HepG2 (cell line): Measurements from ENCODE around the gene ZMIZ1. TPM values are rescaled to one million over a fixed set of nuclear protein-coding genes. Genes with fewer than 3 reads are reported as not detected.

Experiments
- ATAC-seq: fragments of 200-7000 bp; cut with Tn5 transposase; 3 replicates; pipeline ENCODE4 v1.9.1; 2020; ENCODE audit warnings: mild to moderate bottlenecking, moderate library complexity
- BruUV-seq: library from RNA; stranded (reverse); fragments of 400-500 nt; replicated peaks from 2 replicates; lab custom pipeline; 2021; lab: Mats Ljungman, UMichigan
- CTCF ChIA-PET: fragments of 300-600 bp; formaldehyde crosslinking; extraction: SDS; loops from one replicate; lab custom pipeline; 2021; ENCODE audit warnings: low total read pairs, inconsistent platforms, low intra/inter-chr PET ratio; lab: Yijun Ruan, JAX
- POLR2A ChIA-PET: fragments of 350-600 bp; sonication (Branson Sonifier 250); formaldehyde crosslinking; loops from one replicate; lab custom pipeline; 2020; ENCODE audit warnings: antibody characterized with exemption, inconsistent platforms; lab: Yijun Ruan, JAX
- DNase-seq: peaks from one replicate; pipeline ENCODE4 v3.0.0-alpha.2; 2015; ENCODE audit warnings: low spot score
- FAIRE-seq: peaks from 3 replicates; lab custom pipeline; 2011; peaks lifted over from hg19 to GRCh38; lab: Jason Lieb, UNC
- H2AFZ ChIP-seq: one replicate; pipeline ENCODE4 v1.6.1; 2011; ENCODE audit warnings: low read length, inconsistent platforms
- H3K27ac ChIP-seq: fragments of 300-600 bp; 3 replicates; pipeline ENCODE4 v1.8.0; 2011; ENCODE audit warnings: mixed run types, mild to moderate bottlenecking, mixed read lengths, low read length, inconsistent platforms; ENCODE audit not compliant: insufficient read depth; ENCODE audit errors: extremely low read length
- H3K27me3 ChIP-seq, 2 experiments: fragments of 200-600 bp in 1 of 2; 2 replicates in 1 of 2; 3 replicates in 1 of 2; pipeline versions ENCODE4 v1.6.0 to v1.8.0; 2011; ENCODE audit warnings: low read length in 2 of 2, mild to moderate bottlenecking in 2 of 2, moderate library complexity in 2 of 2, inconsistent platforms in 1 of 2; ENCODE audit not compliant: insufficient read depth in 2 of 2, control insufficient read depth in 1 of 2
- H3K36me3 ChIP-seq, 2 experiments: fragments of 200-600 bp in 1 of 2; replicated peaks in 1 of 2; 2 replicates in 1 of 2; 3 replicates in 1 of 2; pipeline versions ENCODE4 v1.5.1 to v1.8.0; 2011; ENCODE audit warnings: low read length in 2 of 2, inconsistent platforms in 1 of 2; ENCODE audit not compliant: insufficient read depth in 2 of 2, control insufficient read depth in 1 of 2
- H3K4me1 ChIP-seq: 2 replicates; pipeline ENCODE4 v1.5.1; 2012; ENCODE audit warnings: low read length, inconsistent platforms; ENCODE audit not compliant: insufficient read depth
- H3K4me2 ChIP-seq: 2 replicates; pipeline ENCODE4 v1.6.0; 2011; ENCODE audit warnings: low read depth, low read length, inconsistent platforms
- H3K4me3 ChIP-seq, 3 experiments: fragments of 200-600 bp in 1 of 3; sonication (generic), shearing (Covaris generic) in 1 of 3; replicated peaks in 1 of 3; 2 replicates each; pipeline ENCODE4 v1.5.1; 2011 to 2016; ENCODE audit warnings: low read length in 3 of 3, inconsistent platforms in 2 of 3, low read depth in 2 of 3, mild to moderate bottlenecking in 2 of 3, control low read depth in 1 of 3, mixed read lengths in 1 of 3; ENCODE audit not compliant: insufficient read depth in 1 of 3
- H3K79me2 ChIP-seq: one replicate; pipeline ENCODE4 v1.6.1; 2011; ENCODE audit warnings: low read length, inconsistent platforms; ENCODE audit not compliant: insufficient read depth
- H3K9ac ChIP-seq: 2 replicates; pipeline ENCODE4 v1.6.0; 2011; ENCODE audit warnings: mild to moderate bottlenecking, low read depth, low read length, inconsistent platforms; ENCODE audit not compliant: insufficient read depth
- H3K9me3 ChIP-seq: 2 replicates; pipeline ENCODE4 v1.5.1; 2012; ENCODE audit warnings: mild to moderate bottlenecking, low read length
- H4K20me1 ChIP-seq: 2 replicates; pipeline ENCODE4 v1.6.0; 2011; ENCODE audit warnings: inconsistent platforms, mild to moderate bottlenecking, low read length, moderate library complexity; ENCODE audit not compliant: insufficient read depth
- HMG20B ChIP-seq: conservative IDR thresholded peaks from 2 replicates; pipeline ENCODE4 v1.6.1; 2016; ENCODE audit warnings: missing genetic modification reagents, missing compliant biosample characterization
- KDM2A ChIP-seq: sonication (generic); formaldehyde crosslinking; IDR thresholded peaks from 2 replicates; pipeline ENCODE4 v1.4.0; 2020; ENCODE audit warnings: low read depth, missing genetic modification reagents, borderline replicate concordance
- MAFK ChIP-seq, 2 experiments: IDR thresholded peaks in 1 of 2; conservative IDR thresholded peaks in 1 of 2; 2 replicates each; pipeline ENCODE4 v1.6.1; 2011; ENCODE audit warnings: improper control_type of control experiment in 2 of 2, low read length in 2 of 2
- RFX3 ChIP-seq: IDR thresholded peaks from 2 replicates; pipeline ENCODE4 v1.6.1; 2016; ENCODE audit warnings: missing biosample characterization, missing genetic modification reagents
- SMC3 ChIP-seq: IDR thresholded peaks from 2 replicates; pipeline ENCODE4 v1.6.1; 2011; ENCODE audit warnings: low read length, improper control_type of control experiment
- ZBTB40 ChIP-seq, 2 experiments: fragments of 450-650 bp in 1 of 2; sonication (generic) in 1 of 2; formaldehyde crosslinking in 1 of 2; IDR thresholded peaks; 2 replicates each; pipeline versions ENCODE4 v1.6.1 to v1.8.0; 2016 to 2022; ENCODE audit warnings: antibody characterized with exemption in 1 of 2, mild to moderate bottlenecking in 1 of 2, missing genetic modification reagents in 1 of 2
- ZBTB49 ChIP-seq: sonication (generic); formaldehyde crosslinking; IDR thresholded peaks from 2 replicates; pipeline ENCODE4 v1.4.0; 2020; ENCODE audit warnings: missing genetic modification reagents, borderline replicate concordance
- ZMYM3 ChIP-seq: sonication (generic); formaldehyde crosslinking; IDR thresholded peaks from 2 replicates; pipeline ENCODE4 v1.5.1; 2020; ENCODE audit warnings: mild to moderate bottlenecking, missing genetic modification reagents
- ZNF432 ChIP-seq: sonication (generic); formaldehyde crosslinking; IDR thresholded peaks from 2 replicates; pipeline ENCODE4 v1.5.0; 2020; ENCODE audit warnings: missing genetic modification reagents, mild to moderate bottlenecking, borderline replicate concordance
- ZNF549 ChIP-seq: sonication (generic); formaldehyde crosslinking; IDR thresholded peaks from 2 replicates; pipeline ENCODE4 v1.5.0; 2020; ENCODE audit warnings: missing genetic modification reagents
- ZNF768 ChIP-seq: sonication (generic); formaldehyde crosslinking; IDR thresholded peaks from 2 replicates; pipeline ENCODE4 v1.4.0; 2020; ENCODE audit warnings: missing genetic modification reagents
- WGBS: methylation state at CpG from one replicate; pipeline ENCODE4 v1.1.6; 2017; ENCODE audit warnings: low lambda C conversion rate; 5-methylcytosine and 5-hydroxymethylcytosine counted together
- in situ Hi-C: cut with HindIII; loops from 2 replicates; pipeline ENCODE4 v1.10.0; 2017; ENCODE audit warnings: low pct_unique_long_range_greater_than_20kb; ENCODE audit not compliant: extremely low pct_ligation_motif_present
- intact Hi-C: fragments of 100-400 bp; cut with micrococcal nuclease; formaldehyde crosslinking; loops from one replicate; pipeline ENCODE4 v1.10.0; 2022; ENCODE audit not compliant: unreplicated experiment
- polyA plus RNA-seq, 8 experiments: library from polyadenylated mRNA; depleted of rRNA in 3 of 8; stranded (reverse) in 7 of 8; unstranded in 1 of 8; fragments of >200 nt; fragmentation: Illumina TruSeq in 4 of 8; extraction: Trizol in 4 of 8; gene quantifications; 2 replicates each; pipeline versions ENCODE4 v1.2.1 to v1.2.3, GENCODE V29; 2011 to 2016; ENCODE audit warnings: low read depth in 4 of 8, missing spikeins in 1 of 8, mixed read lengths in 1 of 8; ENCODE audit not compliant: insufficient read depth in 1 of 8
- total RNA-seq, 5 experiments: library from RNA; depleted of rRNA; stranded (reverse); fragments of >200 nt; fragmentation: Illumina TruSeq; extraction: Trizol; gene quantifications; 2 replicates each; pipeline ENCODE4 v1.2.3, GENCODE V29; 2016; ENCODE audit warnings: low read depth in 1 of 5
- TF ChIP-seq, protein P1 (sequence below): sonication (generic); formaldehyde crosslinking; IDR thresholded peaks from 2 replicates; pipeline ENCODE4 v1.4.0; 2020; ENCODE audit warnings: low read depth, mild to moderate bottlenecking, missing genetic modification reagents

ZMIZ1 gene
- total and polyA plus RNA-seq, 2 of the 13 experiments (the other 11 are each of a cell fraction or from before 2014, with no cell fraction given): 5.3 to 10.2 TPM

GRCh38 chr10:79315602-79315920 lies 246.8 kb downstream of the ZMIZ1 start:
- ChIA-PET CTCF (no interaction called here), POLR2A (interaction anchor here (1.3 kb wide), 1 partner anchor 20 kb away, joined by 3 read pairs; no protein-coding TSS in a partner anchor)
- Histone ChIP-seq H3K27me3 (no peaks in the 10 kb centered on the region; a peak in 1 of 5 replicates), H3K4me2 (no peak overlapping the region), H3K4me3 (no peak overlapping the region), H3K9ac (no peak overlapping the region), H3K4me1 (peaks cover 26% of the 10 kb centered on the region), H3K9me3 (no peaks in the 10 kb centered on the region), H3K36me3 (peaks cover 6 to 12% of the 10 kb centered on the region in 2 experiments; a peak in 3 of 5 replicates), H3K79me2 (no peaks in the 10 kb centered on the region), H2AFZ (no peak overlapping the region), H3K27ac (no peak overlapping the region), H4K20me1 (no peaks in the 10 kb centered on the region; the same call in 1 of the 2 replicates)
- in situ Hi-C loops: no loop called here
- DNase-seq: no peak
- BruUV-seq: no TSS peak
- WGBS: 93% methylated on average over 11 of the region's 11 CpGs
- ATAC-seq: no peak
- TF ChIP-seq ZMYM3: no peak
- no peak for TF ChIP-seq ZBTB40 (IDR thresholded peaks at IDR 0.05)
- TF ChIP-seq ZBTB40 (CRISPR knock-in tag; IDR thresholded peaks at IDR 0.05): no peak
- no peak for TF ChIP-seq KDM2A (CRISPR knock-in tag)
- TF ChIP-seq ZNF432 (CRISPR knock-in tag): no peak
- no peak for TF ChIP-seq HMG20B
- no peak for TF ChIP-seq RFX3 (CRISPR knock-in tag)
- no peak for TF ChIP-seq ZNF549 (CRISPR knock-in tag)
- no peak for TF ChIP-seq SMC3
- TF ChIP-seq MAFK (conservative IDR thresholded peaks at IDR 0.05 in 1 of 2, IDR thresholded peaks at IDR 0.05 in 1 of 2; ENCODE audit: low read length in 2 of 2): no peak
- TF ChIP-seq ZNF768: no peak
- TF ChIP-seq, protein P1, sequence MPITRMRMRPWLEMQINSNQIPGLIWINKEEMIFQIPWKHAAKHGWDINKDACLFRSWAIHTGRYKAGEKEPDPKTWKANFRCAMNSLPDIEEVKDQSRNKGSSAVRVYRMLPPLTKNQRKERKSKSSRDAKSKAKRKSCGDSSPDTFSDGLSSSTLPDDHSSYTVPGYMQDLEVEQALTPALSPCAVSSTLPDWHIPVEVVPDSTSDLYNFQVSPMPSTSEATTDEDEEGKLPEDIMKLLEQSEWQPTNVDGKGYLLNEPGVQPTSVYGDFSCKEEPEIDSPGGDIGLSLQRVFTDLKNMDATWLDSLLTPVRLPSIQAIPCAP (CRISPR knock-in tag): no peak
- no peak for TF ChIP-seq ZBTB49 (CRISPR knock-in tag)
- FAIRE-seq: no peak
- intact Hi-C loops: no loop called here
